CD8-positive, alpha-beta memory T cell (primary cell): ENCODE measurements around the gene SORCS3. TPM values are rescaled to one million over a fixed set of nuclear protein-coding genes. Genes with fewer than 3 reads are reported as not detected.
A peak's percentile ranks its signal among the peaks of the same experiment; 100 is the strongest.

Experiments
- CTCF ChIA-PET: fragments of 350-600 bp; sonication (Branson Sonifier 250); formaldehyde crosslinking; loops from one replicate; lab custom pipeline; 2021; ENCODE audit warnings: antibody characterized with exemption; lab: Charles Lee
- POLR2A ChIA-PET: fragments of 350-600 bp; sonication (Branson Sonifier 250); formaldehyde crosslinking; loops from one replicate; lab custom pipeline; 2021; ENCODE audit warnings: antibody characterized with exemption; lab: Charles Lee
- DNase-seq, 5 donors: peaks; one replicate each; pipeline versions ENCODE4 v3.0.0 to v3.0.0-alpha.2; 2020 to 2022; ENCODE audit warnings: mixed read lengths in 1 of 5
- H3K27ac ChIP-seq: one replicate; pipeline ENCODE4 v1.7.0; 2013; ENCODE audit warnings: low read depth, mild to moderate bottlenecking, low read length, moderate library complexity
- H3K27me3 ChIP-seq: 2 replicates; pipeline ENCODE4 v1.7.0; 2013; ENCODE audit warnings: low read length, mild to moderate bottlenecking; ENCODE audit not compliant: insufficient read depth, poor library complexity, severe bottlenecking
- H3K36me3 ChIP-seq: 2 replicates; pipeline ENCODE4 v1.7.0; 2013; ENCODE audit warnings: mild to moderate bottlenecking, low read length, moderate library complexity; ENCODE audit not compliant: insufficient read depth
- H3K4me1 ChIP-seq: 2 replicates; pipeline ENCODE4 v1.7.0; 2013; ENCODE audit warnings: mild to moderate bottlenecking, low read length, moderate library complexity; ENCODE audit not compliant: insufficient read depth
- H3K4me3 ChIP-seq: 2 replicates; pipeline ENCODE4 v1.7.0; 2013; ENCODE audit warnings: mild to moderate bottlenecking, low read length
- H3K9me3 ChIP-seq: 2 replicates; pipeline ENCODE4 v1.7.0; 2013; ENCODE audit warnings: mild to moderate bottlenecking, low read length
- H3K27ac Mint-ChIP-seq, 8 donors: one replicate each; pipeline ENCODE4 v1.8.0; 2020 to 2021; ENCODE audit warnings: mixed read lengths in 8 of 8, mild to moderate bottlenecking in 6 of 8, inconsistent platforms in 3 of 8, moderate library complexity in 3 of 8
- H3K27me3 Mint-ChIP-seq, 2 donors: one replicate each; pipeline ENCODE4 v1.8.0; 2020 to 2021; ENCODE audit warnings: mixed read lengths in 2 of 2, mild to moderate bottlenecking in 1 of 2, moderate library complexity in 1 of 2
- H3K36me3 Mint-ChIP-seq, 3 donors: one replicate each; pipeline ENCODE4 v1.8.0; 2020 to 2021; ENCODE audit warnings: mixed read lengths in 3 of 3, inconsistent platforms in 1 of 3, mild to moderate bottlenecking in 1 of 3
- H3K4me1 Mint-ChIP-seq, 3 donors: one replicate each; pipeline ENCODE4 v1.8.0; 2020 to 2021; ENCODE audit warnings: mixed read lengths in 3 of 3, inconsistent platforms in 1 of 3, mild to moderate bottlenecking in 1 of 3
- H3K4me3 Mint-ChIP-seq, 7 donors: one replicate each; pipeline ENCODE4 v1.8.0; 2020 to 2021; ENCODE audit warnings: mixed read lengths in 7 of 7, mild to moderate bottlenecking in 6 of 7, moderate library complexity in 4 of 7, inconsistent platforms in 2 of 7
- H3K9me3 Mint-ChIP-seq, 5 donors: one replicate each; pipeline ENCODE4 v1.8.0; 2020 to 2022; ENCODE audit warnings: mixed read lengths in 5 of 5, mild to moderate bottlenecking in 3 of 5, moderate library complexity in 2 of 5, inconsistent platforms in 1 of 5
- polyA plus RNA-seq: library from polyadenylated mRNA; unstranded; fragments of 300-500 nt; fragmentation: Illumina TruSeq; gene quantifications from one replicate; pipeline ENCODE4 v1.2.3, GENCODE V29; 2021
- total RNA-seq, 2 experiments: library from RNA; stranded (reverse); gene quantifications; one replicate each; pipeline ENCODE4 v1.2.3, GENCODE V29; 2021

The SORCS3 gene
- total and polyA plus RNA-seq, 3 experiments from 2014 or later = not detected

GRCh38 chr10:105102977-105103376 is 461.9 kb downstream of the SORCS3 start:
- no peaks in the 10 kb centered on the region for H3K27me3 Mint-ChIP-seq
- H3K9me3 Mint-ChIP-seq = peaks cover 0 to 8% (median 2%) of the 10 kb centered on the region in 5 donors
- H3K36me3 Mint-ChIP-seq = no peaks in the 10 kb centered on the region
- Histone ChIP-seq H3K4me3 (no peak overlapping the region), H3K4me1 (no peaks in the 10 kb centered on the region), H3K27ac (no peak overlapping the region), H3K9me3 (no peaks in the 10 kb centered on the region), H3K36me3 (no peaks in the 10 kb centered on the region), H3K27me3 (no peaks in the 10 kb centered on the region)
- no peak for DNase-seq
- CTCF ChIA-PET = no interaction called here
- H3K4me3 Mint-ChIP-seq = no peak overlapping the region
- POLR2A ChIA-PET = no interaction called here
- H3K27ac Mint-ChIP-seq = no peak overlapping the region
- no peaks in the 10 kb centered on the region for H3K4me1 Mint-ChIP-seq

DNA sequence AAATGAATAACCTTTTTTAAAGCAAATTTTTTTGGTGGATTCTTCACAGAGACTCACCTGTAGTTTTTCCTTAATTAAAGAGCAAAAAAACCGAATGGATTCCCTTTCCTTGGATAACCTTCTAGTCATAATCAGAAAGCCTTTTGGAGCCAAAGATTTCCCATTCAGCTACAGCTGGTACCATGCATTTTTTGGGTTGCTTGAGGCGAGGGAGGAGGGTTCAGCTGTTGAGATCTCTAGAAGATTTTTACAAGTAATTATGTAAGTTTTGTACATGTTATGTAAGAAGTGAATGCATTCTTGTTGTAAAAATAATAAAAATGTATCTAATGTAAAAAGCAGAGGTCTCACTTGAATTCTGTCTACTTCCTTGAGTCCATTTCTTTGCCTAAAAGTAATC is 463.2 kb downstream of the SORCS3 start:
- Mint-ChIP-seq H3K4me3 (no peak overlapping the region), H3K27ac (no peak overlapping the region), H3K36me3 (no peaks in the 10 kb centered on the region), H3K27me3 (no peaks in the 10 kb centered on the region), H3K9me3 (peaks cover 0 to 8% (median 3%) of the 10 kb centered on the region in 5 donors), H3K4me1 (no peaks in the 10 kb centered on the region)
- Histone ChIP-seq H3K36me3 (no peaks in the 10 kb centered on the region), H3K9me3 (no peaks in the 10 kb centered on the region), H3K27ac (no peak overlapping the region), H3K4me3 (no peak overlapping the region), H3K27me3 (no peaks in the 10 kb centered on the region), H3K4me1 (no peaks in the 10 kb centered on the region)
- CTCF ChIA-PET = no interaction called here
- no peak for DNase-seq
- POLR2A ChIA-PET = no interaction called here

GRCh38 chr10:105109164-105109563 is 468.1 kb downstream of the SORCS3 start:
- ChIA-PET POLR2A (no interaction called here), CTCF (no interaction called here)
- DNase-seq = no peak
- Histone ChIP-seq H3K4me3 (no peak overlapping the region), H3K27me3 (no peaks in the 10 kb centered on the region), H3K9me3 (no peaks in the 10 kb centered on the region), H3K27ac (no peak overlapping the region), H3K4me1 (no peaks in the 10 kb centered on the region), H3K36me3 (no peaks in the 10 kb centered on the region)
- H3K4me3 Mint-ChIP-seq = no peak overlapping the region
- no peaks in the 10 kb centered on the region for H3K27me3 Mint-ChIP-seq
- no peaks in the 10 kb centered on the region for H3K4me1 Mint-ChIP-seq
- no peak overlapping the region for H3K27ac Mint-ChIP-seq
- H3K9me3 Mint-ChIP-seq = peaks cover 0 to 8% (median 0%) of the 10 kb centered on the region in 5 donors
- no peaks in the 10 kb centered on the region for H3K36me3 Mint-ChIP-seq

- Mint-ChIP-seq H3K27ac (no peak overlapping the region), H3K9me3 (peaks cover 0 to 4% (median 0%) of the 10 kb centered on the region in 5 donors), H3K36me3 (no peaks in the 10 kb centered on the region), H3K4me3 (no peak overlapping the region), H3K27me3 (no peaks in the 10 kb centered on the region), H3K4me1 (no peaks in the 10 kb centered on the region)
- CTCF ChIA-PET = no interaction called here
- POLR2A ChIA-PET = no interaction called here
- Histone ChIP-seq H3K9me3 (no peaks in the 10 kb centered on the region), H3K27ac (no peak overlapping the region), H3K27me3 (no peaks in the 10 kb centered on the region), H3K4me1 (no peaks in the 10 kb centered on the region), H3K36me3 (no peaks in the 10 kb centered on the region), H3K4me3 (no peak overlapping the region)
- DNase-seq = no peak
These were observed 471.8 kb downstream of the SORCS3 start for GRCh38 chr10:105112862-105113261.

- no peak overlapping the region for H3K4me3 Mint-ChIP-seq
- ChIA-PET CTCF (no interaction called here), POLR2A (no interaction called here)
- H3K9me3 ChIP-seq = no peaks in the 10 kb centered on the region
- H3K9me3 Mint-ChIP-seq = peaks cover 0 to 4% (median 0%) of the 10 kb centered on the region in 5 donors
- no peaks in the 10 kb centered on the region for H3K36me3 ChIP-seq
- no peaks in the 10 kb centered on the region for H3K27me3 ChIP-seq
- H3K4me1 Mint-ChIP-seq = no peaks in the 10 kb centered on the region
- no peaks in the 10 kb centered on the region for H3K4me1 ChIP-seq
- H3K27me3 Mint-ChIP-seq = no peaks in the 10 kb centered on the region
- H3K36me3 Mint-ChIP-seq = no peaks in the 10 kb centered on the region
- no peak for DNase-seq
- no peak overlapping the region for H3K27ac ChIP-seq
- H3K27ac Mint-ChIP-seq = no peak overlapping the region
- no peak overlapping the region for H3K4me3 ChIP-seq
These were observed 472.6 kb downstream of the SORCS3 start for GRCh38 chr10:105113666-105114065.

DNA sequence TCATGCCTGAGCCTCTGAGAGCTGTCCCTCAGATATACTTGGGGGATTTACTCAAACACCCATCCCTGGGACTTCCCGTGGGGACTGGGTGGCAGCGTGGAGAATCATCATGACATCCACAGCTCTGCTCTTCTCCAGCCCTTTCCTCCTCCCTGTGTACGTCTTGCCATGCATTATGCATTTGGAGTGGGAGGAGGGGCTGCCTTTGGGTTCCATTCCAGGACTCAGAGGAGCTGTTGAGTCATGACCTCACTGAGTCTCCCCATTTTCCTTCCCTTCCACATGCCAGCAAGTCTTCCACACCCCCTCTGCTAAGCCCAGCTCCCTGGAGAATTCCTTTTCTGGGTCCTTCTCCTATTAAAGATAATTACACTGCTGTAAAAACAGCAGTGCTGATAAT is 480.7 kb downstream of the SORCS3 start:
- Histone ChIP-seq H3K4me1 (no peaks in the 10 kb centered on the region), H3K36me3 (no peaks in the 10 kb centered on the region), H3K27me3 (no peaks in the 10 kb centered on the region), H3K27ac (no peak overlapping the region), H3K9me3 (no peaks in the 10 kb centered on the region), H3K4me3 (no peak overlapping the region)
- no peaks in the 10 kb centered on the region for H3K36me3 Mint-ChIP-seq
- no peaks in the 10 kb centered on the region for H3K4me1 Mint-ChIP-seq
- H3K4me3 Mint-ChIP-seq = no peak overlapping the region
- peak overlapping the region in 1 of 8 donors; percentile 40 for H3K27ac Mint-ChIP-seq
- CTCF ChIA-PET = no interaction called here
- POLR2A ChIA-PET = no interaction called here
- no peaks in the 10 kb centered on the region for H3K27me3 Mint-ChIP-seq
- DNase-seq = no peak
- H3K9me3 Mint-ChIP-seq = peaks cover 0 to 5% (median 2%) of the 10 kb centered on the region in 5 donors

- no peaks in the 10 kb centered on the region for H3K36me3 ChIP-seq
- Mint-ChIP-seq H3K27ac (no peak overlapping the region), H3K36me3 (no peaks in the 10 kb centered on the region), H3K4me1 (no peaks in the 10 kb centered on the region), H3K9me3 (peaks cover 0 to 4% (median 0%) of the 10 kb centered on the region in 5 donors), H3K4me3 (no peak overlapping the region), H3K27me3 (no peaks in the 10 kb centered on the region)
- no peak overlapping the region for H3K27ac ChIP-seq
- ChIA-PET POLR2A (no interaction called here), CTCF (no interaction called here)
- DNase-seq = no peak
- no peaks in the 10 kb centered on the region for H3K9me3 ChIP-seq
- no peak overlapping the region for H3K4me3 ChIP-seq
- H3K27me3 ChIP-seq = no peaks in the 10 kb centered on the region
- H3K4me1 ChIP-seq = no peaks in the 10 kb centered on the region
These were observed 487.0 kb downstream of the SORCS3 start for GRCh38 chr10:105128111-105128510.

DNA sequence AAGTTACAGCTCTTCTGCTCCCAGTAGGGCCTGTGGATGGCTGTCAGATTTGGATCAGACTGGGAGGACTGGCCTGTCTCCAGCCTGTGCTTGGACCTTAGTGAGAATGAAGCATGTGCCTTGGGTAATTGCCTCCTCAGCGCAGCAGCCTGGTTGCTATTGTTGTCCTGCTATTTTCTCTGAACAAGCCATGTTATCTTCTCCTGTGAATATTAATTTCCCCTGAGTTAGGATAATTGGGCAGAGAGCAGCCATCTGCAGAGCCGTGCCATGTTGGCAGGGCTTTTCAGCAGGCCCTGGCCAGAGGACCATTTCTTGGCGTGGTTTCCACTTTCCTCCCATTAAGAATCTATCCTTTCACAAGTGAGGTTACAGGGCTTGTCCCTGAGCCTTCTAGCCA is 497.3 kb downstream of the SORCS3 start:
- Histone ChIP-seq H3K4me1 (no peaks in the 10 kb centered on the region), H3K27me3 (no peaks in the 10 kb centered on the region), H3K4me3 (no peak overlapping the region), H3K36me3 (no peaks in the 10 kb centered on the region), H3K27ac (no peak overlapping the region), H3K9me3 (no peaks in the 10 kb centered on the region)
- Mint-ChIP-seq H3K27me3 (peaks cover 0 to 2% of the 10 kb centered on the region in 2 donors), H3K4me1 (no peaks in the 10 kb centered on the region), H3K4me3 (no peak overlapping the region), H3K36me3 (no peaks in the 10 kb centered on the region), H3K27ac (no peak overlapping the region), H3K9me3 (peaks cover 0 to 5% (median 0%) of the 10 kb centered on the region in 5 donors)
- ChIA-PET POLR2A (no interaction called here), CTCF (no interaction called here)
- DNase-seq = no peak
